ENCODE measurements around the gene TFAP2E.

DNA sequence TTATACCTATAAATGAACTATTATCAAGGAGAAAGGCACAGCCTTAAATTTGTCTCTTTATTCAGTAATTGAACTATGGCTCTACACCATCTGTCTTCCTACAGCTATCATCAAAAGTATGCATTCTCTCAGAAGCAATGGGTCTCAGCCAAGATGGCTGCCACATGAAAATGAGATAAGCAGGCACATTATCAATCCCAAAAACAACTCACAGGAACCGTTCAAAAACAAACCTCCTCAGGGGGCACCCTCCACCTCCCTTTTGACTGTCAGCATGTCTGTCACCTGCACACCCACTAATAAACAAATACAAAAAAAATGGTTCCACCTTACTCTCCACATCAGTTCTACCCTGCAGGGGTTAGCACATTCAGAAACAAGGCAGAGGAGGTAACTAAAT, 39.5 kb upstream of the TFAP2E start:
- TF ChIP-seq, protein P1, sequence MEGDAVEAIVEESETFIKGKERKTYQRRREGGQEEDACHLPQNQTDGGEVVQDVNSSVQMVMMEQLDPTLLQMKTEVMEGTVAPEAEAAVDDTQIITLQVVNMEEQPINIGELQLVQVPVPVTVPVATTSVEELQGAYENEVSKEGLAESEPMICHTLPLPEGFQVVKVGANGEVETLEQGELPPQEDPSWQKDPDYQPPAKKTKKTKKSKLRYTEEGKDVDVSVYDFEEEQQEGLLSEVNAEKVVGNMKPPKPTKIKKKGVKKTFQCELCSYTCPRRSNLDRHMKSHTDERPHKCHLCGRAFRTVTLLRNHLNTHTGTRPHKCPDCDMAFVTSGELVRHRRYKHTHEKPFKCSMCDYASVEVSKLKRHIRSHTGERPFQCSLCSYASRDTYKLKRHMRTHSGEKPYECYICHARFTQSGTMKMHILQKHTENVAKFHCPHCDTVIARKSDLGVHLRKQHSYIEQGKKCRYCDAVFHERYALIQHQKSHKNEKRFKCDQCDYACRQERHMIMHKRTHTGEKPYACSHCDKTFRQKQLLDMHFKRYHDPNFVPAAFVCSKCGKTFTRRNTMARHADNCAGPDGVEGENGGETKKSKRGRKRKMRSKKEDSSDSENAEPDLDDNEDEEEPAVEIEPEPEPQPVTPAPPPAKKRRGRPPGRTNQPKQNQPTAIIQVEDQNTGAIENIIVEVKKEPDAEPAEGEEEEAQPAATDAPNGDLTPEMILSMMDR (IDR thresholded peaks at IDR 0.05) = no peak
- TF ChIP-seq POLR2A (IDR thresholded peaks at IDR 0.05) = no peak

Measured in stomach (tissue), 4 donors.